Measurements from ENCODE around the gene RNU6-7. TPM values are rescaled to one million over a fixed set of nuclear protein-coding genes. Genes with fewer than 3 reads are reported as not detected.

RNU6-7 gene
- total RNA-seq, 2 experiments from 2014 or later: not detected

- H3K4me1 Mint-ChIP-seq: peaks cover 2% of the 10 kb centered on the region
- peaks cover 3% of the 10 kb centered on the region for H3K9me3 Mint-ChIP-seq
- CTCF ChIA-PET: no interaction called here
- POLR2A ChIA-PET: no interaction called here
- DNase-seq: no peak
- peaks cover 3% of the 10 kb centered on the region for H3K27me3 Mint-ChIP-seq
- H3K27ac Mint-ChIP-seq: no peak overlapping the region
- no peak overlapping the region for H3K4me3 Mint-ChIP-seq
- H3K36me3 Mint-ChIP-seq (ENCODE audit: low read depth): no peaks in the 10 kb centered on the region
Measured at GRCh38 chr14:32195636-32196035, 6.2 kb upstream of the RNU6-7 start.

- H3K36me3 Mint-ChIP-seq (ENCODE audit: low read depth): no peaks in the 10 kb centered on the region
Measured at GRCh38 chr14:32197919-32198318, 3.9 kb upstream of the RNU6-7 start.

DNA sequence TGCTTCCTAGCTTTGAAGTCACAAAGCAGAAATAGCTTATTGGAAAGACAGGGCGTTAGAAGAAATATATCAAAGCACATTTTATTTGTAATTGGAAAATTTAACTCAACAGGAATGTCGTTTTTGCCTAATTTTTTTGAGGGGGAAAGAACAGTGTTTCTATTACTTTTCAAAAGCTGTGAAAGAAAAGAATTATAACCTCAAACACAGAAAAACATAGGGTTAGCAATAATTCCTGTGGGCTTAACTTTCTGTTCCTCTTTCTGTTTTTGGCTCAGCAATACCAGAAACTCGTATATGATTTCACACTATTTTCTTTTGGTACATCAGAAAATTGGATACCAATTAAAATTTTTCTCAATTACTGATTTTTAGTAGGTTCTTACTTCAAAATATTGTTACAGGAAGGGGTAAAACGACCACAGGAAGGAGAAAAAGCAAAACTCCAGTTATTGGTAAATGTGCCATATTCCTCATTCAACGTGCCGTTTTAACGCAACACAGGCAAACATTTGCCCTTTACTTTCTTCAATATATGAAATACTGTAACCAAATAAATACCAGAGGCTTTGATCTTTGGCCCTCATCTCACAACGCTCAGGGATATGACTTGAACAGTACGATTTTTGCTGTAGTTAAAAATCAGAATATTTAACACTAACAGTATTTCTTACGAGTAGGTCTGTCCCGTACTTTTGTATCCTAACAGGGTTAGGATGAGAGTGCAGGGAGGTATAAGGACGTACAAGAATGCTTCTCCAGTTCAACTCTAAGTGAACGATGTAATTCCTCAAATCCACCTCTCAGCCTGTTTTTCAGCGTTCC, 1.3 kb upstream of the RNU6-7 start:
- Mint-ChIP-seq H3K27ac (peak overlapping the region; percentile 97), H3K4me3 (peak overlapping the region; percentile 86), H3K9me3 (no peaks in the 10 kb centered on the region), H3K4me1 (peaks cover 39% of the 10 kb centered on the region), H3K36me3 (ENCODE audit: low read depth) (peaks cover 2% of the 10 kb centered on the region), H3K27me3 (peaks cover 2% of the 10 kb centered on the region)
- POLR2A ChIA-PET: no interaction called here
- DNase-seq: no peak
- CTCF ChIA-PET: no interaction called here

More at GRCh38 chr14:32197919-32198318, 3.9 kb upstream of the RNU6-7 start:
- H3K4me3 Mint-ChIP-seq: no peak overlapping the region
- no peak overlapping the region for H3K27ac Mint-ChIP-seq
- H3K9me3 Mint-ChIP-seq: peaks cover 3% of the 10 kb centered on the region
- H3K27me3 Mint-ChIP-seq: peaks cover 3% of the 10 kb centered on the region
- ChIA-PET CTCF (interaction anchor here (1.2 kb wide), 1 partner anchor 121 kb away, joined by 3 read pairs; the partner anchor contains the start of gene ARHGAP5), POLR2A (no interaction called here)
- H3K4me1 Mint-ChIP-seq: peaks cover 23% of the 10 kb centered on the region
- no peak for DNase-seq

- POLR2A ChIA-PET: no interaction called here
- Mint-ChIP-seq H3K27ac (peak overlapping the region; percentile 97), H3K4me1 (peaks cover 44% of the 10 kb centered on the region), H3K4me3 (peak overlapping the region; percentile 86), H3K9me3 (no peaks in the 10 kb centered on the region), H3K36me3 (ENCODE audit: low read depth) (peaks cover 2% of the 10 kb centered on the region), H3K27me3 (peaks cover 2% of the 10 kb centered on the region)
- peak; percentile 71 for DNase-seq
- CTCF ChIA-PET: interaction anchor here (0.6 kb wide), 1 partner anchor 170 kb away, joined by 4 read pairs; no protein-coding TSS in a partner anchor
Measured at GRCh38 chr14:32201193-32201815, 541 bp upstream of the RNU6-7 start.

GRCh38 chr14:32202491-32202997, 699 bp downstream of the RNU6-7 start:
- Mint-ChIP-seq H3K36me3 (ENCODE audit: low read depth) (peaks cover 2% of the 10 kb centered on the region), H3K9me3 (no peaks in the 10 kb centered on the region), H3K4me3 (peak overlapping the region; percentile 86), H3K27ac (peak overlapping the region; percentile 97), H3K27me3 (peaks cover 5% of the 10 kb centered on the region), H3K4me1 (peaks cover 48% of the 10 kb centered on the region)
- CTCF ChIA-PET: no interaction called here
- no peak for DNase-seq
- POLR2A ChIA-PET: no interaction called here

- DNase-seq: peak; percentile 84
- Mint-ChIP-seq H3K36me3 (ENCODE audit: low read depth) (peaks cover 2% of the 10 kb centered on the region), H3K4me3 (peak within 1 kb of the TSS; percentile 86), H3K9me3 (no peaks in the 10 kb centered on the region), H3K4me1 (peaks cover 48% of the 10 kb centered on the region), H3K27me3 (peaks cover 8% of the 10 kb centered on the region), H3K27ac (peak within 1 kb of the TSS; percentile 97)
- POLR2A ChIA-PET: interaction anchor here (0.7 kb wide), 1 partner anchor 51 kb away, joined by 3 read pairs; no protein-coding TSS in a partner anchor
- CTCF ChIA-PET: no interaction called here
Measured at GRCh38 chr14:32202998-32203882, 1.4 kb downstream of the RNU6-7 start, which contains the start of gene RNU6-8. RNU6-8 (minus strand) TSS chr14:32203269.

GRCh38 chr14:32203928-32204357, 2.1 kb downstream of the RNU6-7 start:
- H3K27ac Mint-ChIP-seq: peak overlapping the region; percentile 79
- DNase-seq: peak; percentile 21
- POLR2A ChIA-PET: interaction anchor here (0.7 kb wide), 1 partner anchor 50 kb away, joined by 3 read pairs; no protein-coding TSS in a partner anchor
- CTCF ChIA-PET: no interaction called here
- no peaks in the 10 kb centered on the region for H3K9me3 Mint-ChIP-seq
- H3K36me3 Mint-ChIP-seq (ENCODE audit: low read depth): peaks cover 2% of the 10 kb centered on the region
- peaks cover 48% of the 10 kb centered on the region for H3K4me1 Mint-ChIP-seq
- H3K4me3 Mint-ChIP-seq: peak overlapping the region; percentile 86
- H3K27me3 Mint-ChIP-seq: peaks cover 12% of the 10 kb centered on the region

DNA sequence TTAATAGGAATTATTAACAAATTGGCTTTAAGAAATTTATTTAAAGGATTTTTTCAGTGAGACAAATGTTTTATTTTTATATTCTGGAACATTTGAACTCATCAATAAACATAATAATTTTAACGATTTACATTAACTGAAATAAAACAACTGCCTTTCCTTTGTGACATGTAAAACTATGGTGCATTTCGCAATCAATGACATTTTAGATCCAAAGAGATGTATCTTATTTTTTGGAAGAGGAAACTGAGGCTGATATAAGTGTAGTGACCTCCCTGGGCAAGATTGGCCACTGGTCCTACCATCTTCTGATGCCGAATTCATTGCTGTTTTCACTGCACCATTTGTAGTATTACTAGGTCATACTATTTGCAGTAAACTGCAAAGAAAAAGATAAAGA, 3.7 kb downstream of the RNU6-7 start:
- ChIA-PET POLR2A (no interaction called here), CTCF (interaction anchor here (0.6 kb wide), 1 partner anchor 47 kb away, joined by 3 read pairs; no protein-coding TSS in a partner anchor)
- Mint-ChIP-seq H3K27me3 (peaks cover 16% of the 10 kb centered on the region), H3K4me1 (peaks cover 45% of the 10 kb centered on the region), H3K9me3 (no peaks in the 10 kb centered on the region), H3K36me3 (ENCODE audit: low read depth) (peaks cover 2% of the 10 kb centered on the region), H3K27ac (no peak overlapping the region), H3K4me3 (no peak overlapping the region)
- DNase-seq: no peak

DNA sequence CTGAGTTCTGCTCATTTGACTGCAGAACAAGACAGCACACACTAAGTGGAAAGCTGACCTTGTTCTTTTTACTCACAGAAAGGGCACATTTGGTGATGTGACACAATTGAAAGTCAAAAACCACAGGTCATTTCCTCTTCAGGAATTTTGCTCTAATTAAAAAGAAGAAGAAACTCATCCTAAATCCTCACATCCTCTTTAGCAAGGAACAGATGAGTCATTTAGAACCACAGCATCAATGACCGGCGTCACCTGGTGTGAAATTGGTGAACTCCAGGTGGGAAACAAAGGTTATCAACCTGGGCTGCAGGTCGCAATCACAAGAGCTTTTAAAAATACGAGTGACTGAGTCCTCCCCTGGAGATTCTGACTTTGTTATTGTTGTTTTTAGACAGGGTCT, 4.1 kb downstream of the RNU6-7 start:
- Mint-ChIP-seq H3K36me3 (ENCODE audit: low read depth) (peaks cover 2% of the 10 kb centered on the region), H3K4me3 (no peak overlapping the region), H3K4me1 (peaks cover 43% of the 10 kb centered on the region), H3K27me3 (peaks cover 16% of the 10 kb centered on the region), H3K27ac (no peak overlapping the region), H3K9me3 (no peaks in the 10 kb centered on the region)
- ChIA-PET CTCF (interaction anchor here (0.6 kb wide), 1 partner anchor 46 kb away, joined by 3 read pairs; no protein-coding TSS in a partner anchor), POLR2A (no interaction called here)
- DNase-seq: no peak

- Mint-ChIP-seq H3K9me3 (no peaks in the 10 kb centered on the region), H3K27ac (peak overlapping the region; percentile 15), H3K27me3 (peaks cover 16% of the 10 kb centered on the region), H3K4me1 (peaks cover 38% of the 10 kb centered on the region), H3K4me3 (no peak overlapping the region), H3K36me3 (ENCODE audit: low read depth) (peaks cover 2% of the 10 kb centered on the region)
- POLR2A ChIA-PET: no interaction called here
- no peak for DNase-seq
- CTCF ChIA-PET: no interaction called here
Measured at GRCh38 chr14:32206552-32206951, 4.7 kb downstream of the RNU6-7 start.

- POLR2A ChIA-PET: no interaction called here
- CTCF ChIA-PET: no interaction called here
- no peaks in the 10 kb centered on the region for H3K9me3 Mint-ChIP-seq
- H3K27me3 Mint-ChIP-seq: peaks cover 14% of the 10 kb centered on the region
- no peak overlapping the region for H3K27ac Mint-ChIP-seq
- no peaks in the 10 kb centered on the region for H3K36me3 Mint-ChIP-seq (ENCODE audit: low read depth)
- peaks cover 21% of the 10 kb centered on the region for H3K4me1 Mint-ChIP-seq
- H3K4me3 Mint-ChIP-seq: no peak overlapping the region
- DNase-seq: no peak
Measured at GRCh38 chr14:32208490-32208889, 6.6 kb downstream of the RNU6-7 start.

GRCh38 chr14:32209471-32209870, 7.6 kb downstream of the RNU6-7 start:
- no peak overlapping the region for H3K4me3 Mint-ChIP-seq
- ChIA-PET CTCF (no interaction called here), POLR2A (no interaction called here)
- H3K27ac Mint-ChIP-seq: no peak overlapping the region
- H3K36me3 Mint-ChIP-seq (ENCODE audit: low read depth): no peaks in the 10 kb centered on the region
- peaks cover 14% of the 10 kb centered on the region for H3K4me1 Mint-ChIP-seq
- H3K27me3 Mint-ChIP-seq: peaks cover 14% of the 10 kb centered on the region
- DNase-seq: no peak
- H3K9me3 Mint-ChIP-seq: no peaks in the 10 kb centered on the region
